Adrenal gland (tissue), 5 donors: ENCODE measurements around the gene RNF145.

Experiments used
- POLR2A ChIP-seq, 2 donors: fragments of 450-650 bp; IDR thresholded peaks; one replicate each; pipeline ENCODE4 v1.6.1; 2017; ENCODE audit warnings: antibody characterized with exemption in 2 of 2, mild to moderate bottlenecking in 2 of 2, moderate library complexity in 1 of 2
- TF ChIP-seq, protein P1 (sequence below), 6 experiments: fragments of 450-650 bp in 4 of 6; fragments of 200-600 bp in 2 of 6; sonication (generic) in 1 of 6; IDR thresholded peaks; 1 replicate in 5 of 6; 2 replicates in 1 of 6; pipeline versions ENCODE4 v1.5.1 to v1.8.0; 2016 to 2021; ENCODE audit warnings: antibody characterized with exemption in 6 of 6, mild to moderate bottlenecking in 2 of 6, moderate library complexity in 1 of 6
- donor health status: DM: no; HTN: no; CAD: no.

DNA sequence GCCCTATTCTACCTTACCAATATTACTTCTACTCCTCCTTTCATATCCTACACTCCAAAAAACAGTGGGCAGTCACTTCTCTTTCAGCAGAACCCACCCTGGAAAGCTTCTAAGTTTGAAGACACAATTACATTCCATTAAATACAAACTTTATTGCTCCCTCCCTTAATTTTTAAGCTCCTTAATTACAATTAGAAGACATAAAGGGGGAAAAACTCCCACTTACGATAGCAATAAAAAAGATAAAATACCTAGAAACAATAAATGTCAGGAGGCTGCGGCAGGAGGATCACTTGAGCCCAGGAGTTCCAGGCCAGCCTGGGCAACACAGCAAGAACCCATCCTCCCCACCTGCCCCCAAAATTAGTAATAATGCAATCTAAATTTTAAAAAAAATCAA, 9.6 kb downstream of the RNF145 start:
- TF ChIP-seq, protein P1, sequence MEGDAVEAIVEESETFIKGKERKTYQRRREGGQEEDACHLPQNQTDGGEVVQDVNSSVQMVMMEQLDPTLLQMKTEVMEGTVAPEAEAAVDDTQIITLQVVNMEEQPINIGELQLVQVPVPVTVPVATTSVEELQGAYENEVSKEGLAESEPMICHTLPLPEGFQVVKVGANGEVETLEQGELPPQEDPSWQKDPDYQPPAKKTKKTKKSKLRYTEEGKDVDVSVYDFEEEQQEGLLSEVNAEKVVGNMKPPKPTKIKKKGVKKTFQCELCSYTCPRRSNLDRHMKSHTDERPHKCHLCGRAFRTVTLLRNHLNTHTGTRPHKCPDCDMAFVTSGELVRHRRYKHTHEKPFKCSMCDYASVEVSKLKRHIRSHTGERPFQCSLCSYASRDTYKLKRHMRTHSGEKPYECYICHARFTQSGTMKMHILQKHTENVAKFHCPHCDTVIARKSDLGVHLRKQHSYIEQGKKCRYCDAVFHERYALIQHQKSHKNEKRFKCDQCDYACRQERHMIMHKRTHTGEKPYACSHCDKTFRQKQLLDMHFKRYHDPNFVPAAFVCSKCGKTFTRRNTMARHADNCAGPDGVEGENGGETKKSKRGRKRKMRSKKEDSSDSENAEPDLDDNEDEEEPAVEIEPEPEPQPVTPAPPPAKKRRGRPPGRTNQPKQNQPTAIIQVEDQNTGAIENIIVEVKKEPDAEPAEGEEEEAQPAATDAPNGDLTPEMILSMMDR (IDR thresholded peaks at IDR 0.05): no peak
- TF ChIP-seq POLR2A (IDR thresholded peaks at IDR 0.05): no peak
